NCI-H1105 treated with DMSO at 0.1 percent for 48 hours (cell line): Measurements from ENCODE around the gene IFT52.
A peak's percentile ranks its signal among the peaks of the same experiment; 100 is the strongest.

Experiments
- DNase-seq: peaks from one replicate; lab custom pipeline; 2025; lab: John Stamatoyannopoulos, UW

Gene IFT52, protein sequence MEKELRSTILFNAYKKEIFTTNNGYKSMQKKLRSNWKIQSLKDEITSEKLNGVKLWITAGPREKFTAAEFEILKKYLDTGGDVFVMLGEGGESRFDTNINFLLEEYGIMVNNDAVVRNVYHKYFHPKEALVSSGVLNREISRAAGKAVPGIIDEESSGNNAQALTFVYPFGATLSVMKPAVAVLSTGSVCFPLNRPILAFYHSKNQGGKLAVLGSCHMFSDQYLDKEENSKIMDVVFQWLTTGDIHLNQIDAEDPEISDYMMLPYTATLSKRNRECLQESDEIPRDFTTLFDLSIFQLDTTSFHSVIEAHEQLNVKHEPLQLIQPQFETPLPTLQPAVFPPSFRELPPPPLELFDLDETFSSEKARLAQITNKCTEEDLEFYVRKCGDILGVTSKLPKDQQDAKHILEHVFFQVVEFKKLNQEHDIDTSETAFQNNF

DNA sequence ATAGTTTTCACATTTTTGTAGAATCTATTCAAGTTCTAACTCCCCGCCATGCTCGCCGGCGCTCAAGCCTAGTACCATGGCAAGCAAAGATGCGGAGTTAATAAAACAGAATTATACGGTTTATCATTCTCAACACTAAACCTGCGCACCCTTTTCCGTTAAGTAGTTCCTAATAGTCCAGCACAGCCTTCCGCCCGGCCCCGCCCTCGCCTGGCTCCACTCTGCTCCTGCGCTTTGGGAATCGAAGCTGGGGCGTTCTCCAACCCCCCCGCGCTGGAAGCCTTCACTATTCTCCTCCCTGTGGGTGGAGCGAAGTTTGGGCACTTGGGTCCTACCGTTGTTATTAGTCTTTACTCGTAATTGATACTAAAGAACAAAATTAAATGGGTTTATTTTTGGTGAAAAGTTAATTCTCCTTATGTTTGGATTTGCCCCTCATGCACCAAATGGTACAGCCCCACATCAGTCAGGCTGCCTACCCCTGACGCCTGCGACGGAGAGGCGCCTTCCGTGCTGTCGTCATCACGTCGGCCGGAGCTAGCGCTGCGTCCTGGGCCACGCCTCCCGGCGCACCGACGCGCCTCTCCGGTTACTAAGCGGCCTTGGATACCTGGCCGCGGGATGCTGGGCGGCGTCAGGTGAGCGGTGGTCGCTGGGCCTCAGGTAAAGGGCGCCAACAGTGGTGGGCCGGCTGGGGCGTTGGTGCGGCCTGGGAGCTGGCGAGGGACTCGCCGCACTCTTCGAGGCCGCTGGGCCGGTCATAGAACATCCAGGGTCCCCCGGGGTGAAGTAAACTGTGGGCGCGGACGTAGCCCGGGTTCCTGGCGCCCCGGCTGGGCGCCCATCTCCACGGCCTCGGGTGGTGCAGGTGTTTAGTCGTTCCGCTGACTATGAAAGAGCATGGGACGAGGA is at the start of gene IFT52:
TSS of gene IFT52 (plus strand) at position 546 of the 912 bp plus-strand sequence. CDS start 3,762 bp downstream, outside the sequence.
- DNase-seq = peak; percentile 96

DNA sequence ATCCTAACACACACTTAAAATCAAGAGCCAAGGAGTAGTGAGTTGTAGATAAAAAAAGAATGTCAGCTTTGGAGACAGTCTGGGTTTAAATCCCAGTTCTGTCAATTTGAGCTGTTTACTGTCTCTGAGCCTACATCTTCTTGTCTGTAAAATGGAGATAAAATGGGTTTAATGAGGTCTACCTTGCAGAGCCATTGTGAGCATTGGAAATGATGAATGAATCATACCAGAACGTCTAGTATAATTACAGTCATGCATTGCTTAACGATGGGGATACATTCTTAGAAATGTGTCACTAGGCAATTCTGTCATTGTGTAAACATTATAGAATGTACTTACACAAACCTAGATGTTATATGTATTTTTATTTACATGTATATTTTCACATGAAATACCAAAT is 49.5 kb upstream of the IFT52 start:
- no peak for DNase-seq

DNA sequence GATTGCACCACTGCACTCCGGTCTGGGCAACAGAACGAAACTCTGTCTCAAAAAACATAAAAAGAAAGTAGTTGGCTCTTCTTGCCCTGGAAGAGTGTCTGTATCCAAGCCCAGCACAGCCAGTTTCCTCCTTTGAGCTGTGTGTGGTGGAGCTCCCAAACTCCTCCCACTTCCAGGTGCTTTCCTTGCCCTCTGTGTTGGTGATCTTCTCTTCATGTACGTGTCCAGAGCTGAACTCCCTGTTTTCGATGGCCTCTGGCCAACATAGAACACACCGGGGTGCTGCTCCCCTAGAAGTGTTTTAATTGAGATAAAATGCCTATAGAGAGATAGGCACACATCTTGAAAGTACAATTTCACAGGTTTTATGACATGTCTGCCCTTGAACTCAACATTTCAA is 48.6 kb upstream of the IFT52 start:
- no peak for DNase-seq

DNA sequence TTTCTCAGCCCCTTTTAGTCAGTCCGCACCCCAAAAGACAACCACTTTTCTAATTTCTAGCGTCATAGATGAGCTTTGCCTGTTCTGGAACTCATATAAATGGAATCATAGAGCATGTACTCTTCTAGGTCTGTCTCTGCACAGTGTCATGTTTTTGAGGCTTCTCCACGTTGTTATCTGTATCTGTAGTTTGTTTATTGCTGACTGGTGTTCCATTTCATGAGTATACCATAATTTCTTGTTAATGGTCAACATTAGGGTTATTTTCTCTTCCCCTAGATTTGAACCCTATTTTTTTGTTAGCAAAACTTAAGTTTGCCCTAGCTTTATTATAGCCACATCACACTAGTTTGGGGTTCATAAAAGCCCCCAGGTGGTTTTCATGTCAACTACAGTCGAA is 48.1 kb upstream of the IFT52 start:
- DNase-seq = no peak

DNA sequence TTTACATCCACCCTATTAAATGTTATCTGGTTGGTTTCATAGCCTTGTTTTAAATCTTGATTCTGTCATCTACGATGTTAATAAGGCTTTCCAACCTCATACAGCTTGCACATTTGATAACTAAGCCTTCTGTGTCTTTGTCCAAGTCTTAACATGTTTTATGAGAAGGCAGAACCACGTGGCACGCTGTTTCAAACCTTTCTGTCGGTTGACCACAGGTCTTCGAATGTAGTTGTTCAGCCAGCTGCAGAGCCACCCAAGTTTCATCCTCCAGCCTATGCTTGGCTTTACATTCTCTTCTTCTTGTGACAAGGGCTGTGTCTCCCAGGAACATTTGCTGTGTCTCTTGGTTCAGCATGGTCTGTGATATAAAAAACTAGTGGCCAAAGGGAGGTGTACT is 47.6 kb upstream of the IFT52 start:
- DNase-seq = no peak

DNA sequence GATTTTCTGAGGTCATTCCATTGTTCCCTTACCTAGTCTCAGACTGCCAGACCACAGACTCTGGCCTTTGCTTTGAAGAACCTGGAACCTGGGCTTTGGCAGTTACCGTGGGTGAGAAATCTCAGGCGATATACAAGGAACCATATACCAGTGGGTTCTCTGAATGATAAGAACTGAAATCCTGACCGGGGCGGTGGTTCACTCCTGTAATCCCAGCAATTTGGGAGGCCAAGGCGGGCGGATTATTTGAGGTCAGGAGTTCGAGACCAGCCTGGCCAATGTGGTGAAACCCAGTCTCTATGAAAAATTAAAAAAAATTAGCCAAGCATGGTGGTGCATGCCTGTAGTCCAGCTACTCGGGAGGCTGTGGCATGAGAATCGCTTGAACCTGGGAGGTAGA is 46.2 kb upstream of the IFT52 start:
- DNase-seq = no peak

DNA sequence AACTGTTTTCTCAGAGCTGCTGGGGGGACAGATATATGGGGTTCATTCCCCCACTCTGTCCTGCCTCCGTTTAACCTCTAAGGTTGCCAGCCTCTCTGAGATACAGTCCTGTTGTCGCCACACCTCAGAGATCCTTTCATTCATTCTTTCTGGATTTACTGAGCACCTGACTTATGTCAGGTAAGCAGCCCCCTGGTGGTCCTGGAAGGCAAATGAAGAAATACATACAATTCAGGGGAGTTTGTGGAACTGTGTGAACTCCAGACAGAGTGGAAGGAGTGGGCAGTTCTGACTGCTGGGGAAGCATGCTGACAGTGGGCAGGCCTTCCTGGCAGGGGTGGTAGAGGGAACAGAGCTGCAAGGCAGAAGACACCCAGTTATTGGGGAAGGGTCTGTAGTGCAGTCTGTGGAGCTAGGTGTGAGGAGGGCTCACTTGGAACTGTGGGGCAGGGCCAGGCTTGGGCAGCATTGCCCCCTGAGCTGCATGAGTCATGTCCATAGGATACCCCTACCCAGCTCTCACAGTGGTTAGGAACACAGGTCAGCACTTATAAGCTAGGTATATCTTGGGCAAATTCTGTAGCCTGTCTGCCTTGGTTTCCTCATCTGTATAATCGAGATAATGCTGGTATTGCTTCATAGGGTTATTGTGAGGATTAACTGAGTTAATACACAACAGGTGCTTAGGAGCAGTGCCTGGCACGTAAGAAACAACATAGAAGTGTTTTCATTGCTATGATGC is 44.7 kb upstream of the IFT52 start:
- no peak for DNase-seq

DNA sequence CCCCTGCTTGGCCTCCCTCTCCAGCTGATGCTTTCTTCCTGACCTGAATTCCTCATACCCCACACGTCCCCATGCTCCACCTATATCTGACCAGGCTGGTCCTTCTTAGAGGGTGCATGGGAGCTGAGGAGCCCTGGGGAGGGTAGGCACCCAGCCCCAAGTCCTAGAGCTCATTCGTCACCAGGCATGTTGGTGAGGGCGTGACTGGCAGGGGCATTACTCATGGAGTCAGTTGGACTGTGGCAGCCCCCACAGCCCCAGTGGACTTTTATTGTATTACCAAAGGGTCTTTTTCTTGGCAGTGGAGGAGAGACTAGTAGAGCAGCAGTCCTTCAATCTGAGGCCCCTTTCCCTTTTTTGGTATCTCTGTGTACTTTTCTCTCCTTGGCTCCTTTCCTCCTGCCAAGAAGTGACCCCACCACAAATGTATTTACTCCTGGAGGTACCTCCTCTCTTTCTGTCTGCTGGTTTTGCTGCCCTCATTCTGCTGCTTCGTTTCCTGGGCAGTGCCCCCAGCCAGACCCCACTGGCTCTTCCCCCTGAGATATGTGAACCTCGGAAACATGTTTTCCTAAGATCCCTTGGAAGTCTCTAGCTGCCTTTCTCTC is 42.4 kb upstream of the IFT52 start:
- DNase-seq = no peak

DNA sequence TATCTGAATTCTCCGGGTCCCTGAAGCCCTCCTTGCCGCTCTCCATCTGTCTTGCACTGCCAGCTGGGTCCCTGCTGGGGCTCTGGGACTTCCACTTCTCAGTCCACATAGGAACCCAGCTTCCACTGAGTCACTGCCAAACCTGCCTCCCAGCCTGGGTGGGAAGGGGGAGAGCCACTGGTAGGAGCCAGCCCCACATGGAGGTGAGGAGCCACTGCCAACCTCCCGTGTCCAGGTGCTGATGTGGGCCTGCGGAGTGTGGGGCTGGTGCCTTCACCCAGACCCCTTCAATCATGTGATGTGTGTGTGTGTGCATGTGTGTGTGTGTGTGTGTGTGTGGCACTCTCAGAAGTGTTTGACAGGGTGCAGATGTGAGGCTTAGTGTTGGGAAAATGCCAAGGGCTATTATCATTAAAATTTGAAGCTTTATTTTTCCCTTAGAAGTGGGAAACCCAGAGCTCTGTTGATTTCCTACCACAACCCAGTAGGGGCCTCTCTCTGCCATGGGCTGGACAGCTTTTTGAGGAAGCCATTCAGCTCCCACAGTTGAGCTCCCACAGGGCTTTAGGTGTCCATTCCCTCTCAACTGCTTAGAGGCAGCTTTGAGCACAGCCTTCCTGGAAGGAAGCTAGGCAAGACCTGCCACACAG is 41.2 kb upstream of the IFT52 start:
- peak; percentile 8 for DNase-seq

DNA sequence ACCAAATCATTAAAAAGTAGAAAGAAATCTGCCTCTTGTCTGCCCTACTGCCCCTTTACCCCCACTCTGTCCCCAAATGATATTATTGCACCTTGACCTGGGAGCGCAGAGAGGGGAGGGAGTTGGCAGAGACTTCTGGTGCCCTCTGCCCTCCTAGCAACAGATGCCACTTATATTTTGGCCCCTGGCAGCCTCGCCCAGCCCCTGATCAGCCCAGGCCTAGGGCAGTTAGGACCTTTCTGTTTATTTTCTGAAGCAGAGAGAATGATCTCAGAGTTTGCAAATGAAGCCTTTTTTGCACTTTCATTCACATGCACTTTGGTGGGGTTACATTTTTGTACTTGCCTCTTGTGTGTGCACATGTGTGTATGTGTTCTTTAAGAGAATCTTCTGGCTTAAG is 40.3 kb upstream of the IFT52 start:
- no peak for DNase-seq

DNA sequence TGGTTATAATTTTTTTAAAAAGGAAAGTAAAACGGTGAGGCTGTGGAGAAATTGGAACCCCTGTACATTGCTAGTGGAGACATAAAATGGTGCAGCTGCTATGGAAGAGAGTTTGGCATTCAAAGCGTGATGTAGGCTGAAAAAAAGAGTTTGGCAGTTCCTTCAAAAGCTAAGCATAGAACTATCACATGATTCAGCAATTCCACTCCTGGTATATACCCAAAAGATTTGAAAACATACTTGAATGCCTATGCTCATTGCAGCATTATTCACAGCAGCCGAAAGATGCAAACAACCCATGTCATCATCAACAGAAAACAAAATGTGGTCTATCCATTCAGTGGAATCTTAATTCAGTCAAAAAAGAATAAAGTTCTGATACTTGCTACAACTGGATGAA is 36.4 kb upstream of the IFT52 start:
- no peak for DNase-seq

DNA sequence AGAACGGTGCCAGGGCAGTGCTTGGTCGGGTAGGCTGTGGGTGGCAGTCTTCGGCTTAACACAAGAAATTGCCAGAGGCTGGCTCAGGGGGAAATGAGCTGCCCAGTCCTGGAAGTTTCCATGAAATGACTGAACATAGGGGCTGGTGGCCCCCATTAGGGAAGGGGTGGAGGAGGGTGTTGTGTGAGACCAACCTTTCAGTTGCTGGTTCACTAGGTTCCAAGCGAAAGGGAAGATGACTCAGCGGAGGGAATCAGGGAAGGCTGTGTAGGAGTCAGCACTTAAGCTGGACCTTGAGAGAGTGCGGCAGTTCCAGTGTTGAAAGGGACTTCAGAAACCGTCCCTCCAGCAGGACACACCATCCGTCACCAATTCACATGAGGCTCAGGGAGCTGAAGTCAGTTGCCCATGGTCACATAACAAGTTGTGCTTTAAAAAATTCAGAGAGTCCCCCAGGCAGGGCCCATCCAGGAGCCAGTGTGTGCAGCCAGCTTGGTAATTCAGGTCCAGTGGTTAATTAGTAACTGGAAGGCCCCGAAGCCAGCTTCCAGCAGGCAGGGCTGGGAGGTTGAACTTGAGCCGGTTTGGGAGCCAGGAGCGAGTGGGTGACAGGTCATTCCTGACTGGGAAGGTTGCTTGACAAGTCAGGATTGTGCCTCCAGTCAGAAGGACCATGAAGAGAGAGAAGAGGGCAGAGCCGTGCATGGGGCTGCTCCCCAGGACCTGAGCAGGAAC is 32.2 kb upstream of the IFT52 start, which contains the start of gene SGK2:
TSS of gene SGK2 (plus strand) at position 616 of the 735 bp plus-strand sequence. CDS start 7,469 bp downstream, outside the sequence.
- DNase-seq = no peak

DNA sequence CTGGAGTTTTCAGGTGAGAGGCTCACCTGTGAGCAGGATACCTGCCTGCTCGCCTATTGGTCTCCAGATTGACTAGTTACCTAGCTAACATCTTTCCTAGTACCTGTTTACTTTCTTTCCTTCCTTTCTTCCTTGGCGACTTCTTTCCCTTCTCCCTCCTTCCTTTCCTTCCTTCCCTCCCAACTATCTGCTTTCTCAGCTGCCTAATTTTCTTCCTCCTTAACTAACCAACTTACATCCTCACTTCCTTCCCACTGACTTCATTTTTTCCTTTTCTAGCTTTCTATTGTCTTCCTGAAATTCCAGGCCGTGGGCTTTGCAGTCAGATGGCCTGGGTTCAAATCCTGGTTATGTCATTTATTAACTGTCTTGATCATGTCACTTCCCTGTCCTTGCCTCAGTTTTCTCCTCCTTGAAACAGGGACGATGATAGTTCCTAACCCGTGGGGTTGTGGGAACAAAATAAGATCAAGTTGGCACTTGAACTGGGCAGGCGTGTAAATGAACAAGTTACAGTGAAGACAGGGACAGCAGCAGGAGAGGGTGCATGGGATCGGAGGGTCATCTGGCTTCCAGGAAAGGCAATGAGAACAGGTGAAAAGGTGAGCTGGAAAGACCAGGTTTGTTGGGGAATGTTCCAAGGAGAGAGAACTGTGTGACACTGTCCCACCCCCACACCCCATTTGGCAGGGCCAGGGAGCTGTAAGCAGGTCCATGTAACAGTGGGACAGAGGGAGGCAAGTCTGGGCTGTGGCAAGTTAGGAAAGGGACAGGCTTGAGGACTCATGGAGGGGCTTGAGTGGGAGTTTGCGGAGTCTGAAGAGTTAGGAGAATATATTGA is 31.4 kb upstream of the IFT52 start:
- no peak for DNase-seq

DNA sequence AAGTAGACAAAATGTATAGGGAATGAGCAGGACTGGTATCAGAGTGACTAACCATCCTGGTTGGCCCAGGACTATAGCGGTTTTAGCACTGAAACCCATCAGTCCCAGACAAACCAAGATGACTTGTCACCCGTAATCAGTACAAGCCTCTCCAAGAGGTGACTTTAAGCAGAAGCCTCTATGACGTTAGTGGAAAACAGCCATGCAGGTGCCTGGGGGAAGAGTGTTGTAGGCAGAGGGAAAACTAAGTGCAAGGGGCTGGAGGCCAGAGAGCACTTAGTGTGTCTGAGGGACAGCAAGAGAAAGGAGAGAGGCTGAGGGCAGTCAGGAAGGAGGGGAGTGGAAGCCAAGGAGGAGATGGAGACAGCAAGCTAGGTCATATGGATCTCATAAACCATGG is 29.8 kb upstream of the IFT52 start:
- no peak for DNase-seq

DNA sequence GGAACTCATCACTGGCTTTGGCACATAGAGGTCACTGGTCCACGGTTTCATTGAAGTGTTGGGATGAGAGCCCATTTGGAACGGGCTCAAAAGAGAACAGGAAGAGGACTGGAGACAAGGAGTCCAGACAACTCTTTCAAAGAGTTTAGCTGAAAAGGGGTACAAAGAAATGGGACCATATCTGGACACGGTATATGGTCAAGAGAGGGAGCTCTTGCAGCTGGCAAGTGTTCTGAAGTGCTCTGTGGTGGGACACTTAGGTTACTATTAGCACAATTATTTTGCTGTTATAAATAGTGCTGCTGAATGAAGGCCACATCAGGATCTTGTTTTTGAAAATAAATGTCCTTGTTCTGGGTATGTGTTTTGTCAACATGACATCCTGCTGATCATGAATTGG is 27.3 kb upstream of the IFT52 start:
- DNase-seq = no peak

DNA sequence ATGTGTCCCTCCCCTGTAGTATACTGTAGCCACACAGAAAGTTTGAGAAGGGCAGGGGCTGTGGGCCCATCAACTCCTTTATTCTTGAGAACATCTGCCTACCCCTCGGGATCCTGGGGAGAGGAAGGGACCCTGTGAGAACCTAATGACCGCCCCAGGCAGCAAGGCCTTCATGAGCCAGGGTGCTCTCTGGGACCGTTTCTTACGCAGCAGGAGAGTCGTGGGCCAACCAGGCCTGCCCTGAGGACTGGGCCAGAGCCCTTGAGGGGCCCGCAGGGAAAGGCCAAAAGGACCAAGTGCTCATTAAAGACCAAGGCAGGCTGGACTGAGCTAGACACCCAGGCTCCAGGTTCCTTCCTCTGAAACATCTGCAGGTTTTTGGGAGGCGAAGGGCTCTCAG is 26.7 kb upstream of the IFT52 start:
- no peak for DNase-seq

DNA sequence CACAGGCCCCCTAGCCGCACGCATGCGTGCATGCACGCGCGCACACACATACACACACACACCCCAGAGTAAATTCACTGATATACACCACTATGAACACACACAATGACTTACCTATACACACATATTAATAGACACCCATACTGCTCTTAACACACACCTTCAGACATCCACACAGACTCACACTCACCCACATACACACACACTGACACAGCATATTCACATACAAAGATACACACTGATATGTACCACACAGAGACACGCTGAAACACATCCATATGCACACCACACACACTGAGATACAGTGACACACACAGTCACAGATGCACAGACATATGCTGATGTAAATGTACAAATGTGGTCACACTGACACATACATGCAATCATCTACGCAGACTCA is 26.3 kb upstream of the IFT52 start:
- DNase-seq = no peak

DNA sequence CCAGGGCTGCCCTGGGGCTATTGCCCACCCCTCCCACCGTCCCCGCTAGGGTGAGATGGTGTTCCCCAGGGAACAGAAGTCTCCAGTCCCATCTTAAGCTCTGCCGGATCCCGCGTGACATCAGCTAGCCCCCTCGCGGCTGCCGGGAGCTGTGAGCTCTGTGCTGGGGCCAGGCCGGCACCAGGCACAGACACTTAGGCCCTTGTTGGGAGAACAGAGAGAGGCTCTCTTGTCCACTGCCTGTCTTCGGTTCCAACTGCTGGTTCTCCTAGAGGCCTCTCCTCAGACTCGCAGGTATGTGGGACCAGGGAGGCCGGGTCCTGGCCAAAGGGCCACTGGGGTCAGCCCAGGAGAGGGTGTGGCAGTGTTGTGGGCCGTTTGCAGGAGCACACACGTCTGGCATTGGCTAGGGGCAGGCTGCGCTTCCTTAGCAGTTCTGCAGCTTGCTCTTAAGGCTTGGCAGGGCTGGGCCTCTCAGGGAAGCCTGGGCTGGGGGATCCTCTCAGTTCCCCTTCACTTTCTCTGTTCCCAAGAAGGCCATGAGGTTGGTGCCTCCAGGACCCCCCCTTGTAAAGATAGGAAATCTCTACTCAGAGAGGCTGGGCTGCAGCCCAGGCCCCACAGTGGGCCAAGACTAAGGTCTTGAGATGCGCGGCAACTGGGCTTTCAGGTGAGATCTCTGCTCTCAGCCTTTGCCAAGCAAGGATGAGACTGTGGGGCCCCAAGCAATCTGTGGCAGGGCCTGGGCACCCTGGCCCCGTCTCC is 25.6 kb upstream of the IFT52 start:
- DNase-seq = no peak

DNA sequence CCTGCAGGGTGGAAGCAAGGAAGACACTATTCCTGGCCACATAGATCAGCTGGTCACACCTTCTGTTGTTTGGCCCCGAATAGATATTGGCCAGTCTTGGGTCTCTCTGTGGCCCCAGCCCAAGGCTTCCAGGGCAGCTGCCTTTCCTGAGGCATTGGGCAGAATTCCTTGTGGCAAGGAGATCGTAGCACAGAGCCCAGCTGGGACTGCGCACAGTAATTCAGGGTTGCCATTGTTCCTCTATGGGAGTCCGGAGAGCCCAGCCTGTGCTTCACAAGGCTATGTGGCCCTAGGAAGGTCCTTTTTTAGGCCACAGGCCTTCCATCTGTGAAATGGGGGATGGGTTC is 25.0 kb upstream of the IFT52 start:
- no peak for DNase-seq
